GM21367 (cell line): Measurements from ENCODE around the gene GPX5.

Experiments used
- ATAC-seq: cut with Tn5 transposase; IDR thresholded peaks from one replicate; pipeline ENCODE4 v1.9.1; 2021; ENCODE audit not compliant: unreplicated experiment

GPX5 gene

DNA sequence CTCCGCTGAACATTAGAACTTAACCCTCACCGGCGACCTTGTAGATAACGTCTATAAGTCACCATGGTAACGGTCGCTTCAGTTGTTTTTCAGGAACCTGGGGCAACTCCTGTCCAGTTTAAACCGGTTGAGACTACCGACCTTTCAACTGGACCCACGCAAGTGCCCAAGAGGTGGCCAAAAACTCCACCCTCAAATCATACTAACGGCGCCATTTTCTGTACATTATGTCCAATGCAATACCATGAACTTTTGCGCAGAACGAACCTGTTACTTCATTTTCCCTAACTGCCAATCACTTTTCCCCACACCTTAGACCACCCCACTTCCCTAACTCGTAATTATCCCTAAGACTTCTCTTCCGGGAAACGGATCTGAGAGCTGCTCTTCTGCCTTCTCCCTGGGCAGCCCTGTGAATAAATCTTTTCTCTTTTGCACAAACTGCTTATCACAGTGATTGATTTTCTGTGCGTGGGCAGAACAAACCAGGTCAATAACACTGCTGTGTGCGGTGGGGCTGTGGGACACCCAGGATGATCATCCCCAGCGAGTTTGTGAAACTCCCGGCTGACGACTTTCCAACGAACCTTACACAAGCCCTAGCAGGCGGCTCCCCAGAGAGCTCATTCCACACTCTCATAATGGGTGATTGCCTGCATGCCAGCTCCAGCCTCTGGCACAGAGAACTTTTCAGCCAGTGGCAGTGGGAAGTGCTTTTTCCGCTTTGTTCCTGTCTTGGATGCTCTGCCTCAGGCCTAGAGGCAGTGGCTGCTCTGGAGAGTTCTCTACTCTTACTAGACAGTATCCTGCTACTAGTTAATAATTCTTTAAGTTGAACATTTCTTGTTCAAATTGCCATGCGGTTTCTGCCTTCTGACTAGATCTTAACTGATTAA, 28.6 kb downstream of the GPX5 start:
- no peak for ATAC-seq

DNA sequence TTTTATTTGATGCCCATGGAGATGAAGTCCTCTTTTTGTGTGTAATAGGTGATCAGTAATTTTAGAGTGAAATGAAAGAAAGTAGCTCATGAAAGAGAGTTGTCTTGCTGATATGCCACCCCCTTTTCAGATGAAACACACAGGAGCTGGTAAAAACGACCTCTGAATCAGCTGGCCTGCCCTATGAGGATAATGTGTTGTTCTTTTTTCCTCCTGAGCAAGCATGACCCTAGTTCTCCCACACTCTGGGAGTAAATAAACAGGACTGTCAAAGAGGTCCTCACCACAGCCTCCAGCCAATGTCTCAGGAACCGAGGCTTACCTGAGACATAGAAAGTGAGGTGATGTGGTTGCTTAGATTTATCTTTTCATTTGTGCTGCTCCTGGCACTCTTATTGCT, 29.5 kb downstream of the GPX5 start:
- no peak for ATAC-seq

DNA sequence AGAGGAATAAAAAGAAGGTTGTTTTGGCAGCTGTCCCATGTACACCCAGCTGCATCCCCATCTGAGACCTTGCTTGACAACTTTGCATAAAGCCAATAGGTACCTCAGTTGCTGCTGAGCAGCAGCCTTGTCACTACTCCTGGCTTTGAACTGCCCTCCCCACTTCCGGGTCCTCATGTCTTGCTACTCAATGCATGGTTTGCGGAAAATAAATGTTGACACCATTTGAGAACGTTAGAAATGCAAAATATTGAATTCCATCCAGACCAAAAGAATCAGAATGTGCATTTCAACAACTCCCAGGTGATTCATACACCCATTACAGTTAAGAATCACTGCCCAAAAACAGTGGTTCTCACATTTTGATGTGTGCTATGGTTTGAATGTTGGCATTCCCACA, 32.9 kb downstream of the GPX5 start:
- ATAC-seq = no peak

DNA sequence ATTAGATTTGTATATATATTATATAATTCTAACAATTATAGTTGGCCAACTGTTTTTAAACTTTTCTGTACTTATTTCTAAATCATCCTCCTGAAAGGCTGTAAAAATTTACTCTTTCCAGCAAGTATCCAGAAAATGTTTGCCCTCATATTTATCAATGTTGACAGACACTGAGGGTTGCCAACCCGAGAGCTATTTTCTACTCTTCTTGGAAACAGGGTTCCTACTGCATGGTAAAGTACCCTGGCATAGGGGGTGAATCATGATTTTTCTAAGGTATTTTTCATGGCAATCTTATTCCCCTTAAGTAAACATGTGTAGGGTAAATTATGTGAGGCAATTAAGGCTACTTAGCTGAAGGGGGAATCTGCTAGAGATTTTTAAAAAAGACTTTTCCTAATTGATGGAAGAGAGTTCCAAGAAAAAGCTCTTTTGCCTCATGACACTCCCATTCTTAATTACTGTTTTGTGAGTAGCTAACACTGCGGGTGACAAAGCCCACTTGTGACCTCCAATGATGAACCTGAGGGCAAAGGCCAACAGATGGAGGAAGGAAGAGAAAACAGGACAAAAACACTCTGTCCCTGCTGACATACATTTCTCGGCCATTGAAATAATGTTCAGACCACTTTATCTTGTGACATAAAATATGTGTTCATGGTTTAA, 37.9 kb downstream of the GPX5 start:
- ATAC-seq = no peak

DNA sequence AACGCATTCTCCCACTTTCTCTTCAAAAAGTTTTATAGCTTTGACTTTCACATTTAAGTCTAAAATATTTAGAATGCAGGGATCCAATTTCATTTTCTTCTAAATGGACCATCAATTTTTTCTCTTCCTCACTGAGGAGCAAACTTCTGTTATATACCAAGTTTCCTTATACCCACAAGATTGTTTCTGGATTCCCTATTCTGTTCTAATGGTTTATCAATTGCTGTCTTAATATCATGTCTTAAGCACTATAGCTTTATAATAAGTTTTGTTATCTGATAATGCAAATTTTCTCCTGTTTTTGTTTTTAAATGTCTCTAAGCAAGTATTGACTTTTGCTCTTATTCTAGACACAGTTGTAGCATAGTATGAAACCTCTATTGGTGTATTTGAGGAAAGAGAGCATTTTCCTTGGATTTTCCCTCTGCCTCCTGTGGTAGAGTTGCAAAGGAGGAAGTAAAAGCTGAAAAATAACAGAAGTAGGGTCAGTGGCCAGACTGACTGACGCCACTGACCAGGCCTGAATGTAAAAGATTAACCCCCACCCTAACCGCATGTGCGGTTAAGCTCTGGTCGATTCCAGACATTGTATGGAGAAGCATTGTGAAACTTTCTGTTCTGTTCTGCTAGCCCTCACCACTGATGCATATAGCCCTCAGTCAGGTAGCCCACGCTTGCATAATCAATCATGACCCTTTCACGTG, 40.3 kb downstream of the GPX5 start:
- no peak for ATAC-seq

DNA sequence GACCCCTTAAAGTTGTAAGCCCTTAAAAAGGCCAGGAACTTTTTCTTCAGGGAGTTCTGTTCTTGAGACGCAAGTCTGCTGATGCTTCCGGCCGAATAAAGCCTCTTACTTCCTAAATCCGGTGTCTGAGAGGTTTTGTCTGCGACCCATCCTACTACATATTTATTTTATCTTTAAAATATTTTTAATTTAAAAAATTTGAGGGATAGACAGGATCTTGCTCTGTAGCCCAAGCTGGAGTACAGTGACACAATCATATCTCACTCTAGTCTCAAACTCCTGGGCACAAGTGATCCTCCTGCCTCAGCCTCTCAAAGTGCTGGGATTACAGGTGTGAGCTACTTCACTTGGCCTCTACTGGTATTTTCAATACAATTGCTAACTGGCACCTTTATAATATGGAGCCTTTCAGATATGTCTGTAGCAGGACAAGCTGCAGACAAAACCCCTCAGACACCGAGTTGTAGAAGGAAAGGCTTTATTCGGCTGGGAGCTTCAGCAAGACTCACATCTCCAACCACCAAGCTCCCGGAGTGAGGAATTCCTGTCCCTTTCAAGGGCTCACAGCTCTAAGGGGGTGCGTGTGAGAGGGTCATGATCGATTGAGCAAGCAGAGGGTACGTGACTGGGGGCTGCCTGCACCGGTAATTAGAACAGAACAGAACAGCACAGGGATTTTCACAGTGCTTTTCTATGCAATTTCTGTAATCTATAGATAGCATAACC, 41.0 kb downstream of the GPX5 start:
- ATAC-seq = no peak

DNA sequence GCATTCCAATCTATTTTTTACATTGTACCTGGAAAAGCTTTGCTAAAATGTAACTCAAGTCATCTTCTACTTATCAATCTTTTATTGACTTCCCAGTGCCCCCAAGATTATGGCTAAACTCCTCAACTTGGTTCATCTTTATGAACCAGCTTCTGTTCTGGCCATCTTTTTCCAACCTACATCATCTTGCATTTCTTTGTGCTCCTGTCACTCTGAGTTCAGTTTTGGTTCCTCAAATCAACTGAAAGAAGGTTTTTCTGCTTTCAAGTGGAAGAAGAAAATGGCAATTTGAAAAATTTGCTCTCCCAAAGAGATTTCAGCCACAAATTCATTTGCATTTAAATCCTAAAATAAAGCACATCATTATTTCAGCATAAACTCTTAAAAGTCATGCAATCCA, 41.8 kb downstream of the GPX5 start:
- no peak for ATAC-seq

DNA sequence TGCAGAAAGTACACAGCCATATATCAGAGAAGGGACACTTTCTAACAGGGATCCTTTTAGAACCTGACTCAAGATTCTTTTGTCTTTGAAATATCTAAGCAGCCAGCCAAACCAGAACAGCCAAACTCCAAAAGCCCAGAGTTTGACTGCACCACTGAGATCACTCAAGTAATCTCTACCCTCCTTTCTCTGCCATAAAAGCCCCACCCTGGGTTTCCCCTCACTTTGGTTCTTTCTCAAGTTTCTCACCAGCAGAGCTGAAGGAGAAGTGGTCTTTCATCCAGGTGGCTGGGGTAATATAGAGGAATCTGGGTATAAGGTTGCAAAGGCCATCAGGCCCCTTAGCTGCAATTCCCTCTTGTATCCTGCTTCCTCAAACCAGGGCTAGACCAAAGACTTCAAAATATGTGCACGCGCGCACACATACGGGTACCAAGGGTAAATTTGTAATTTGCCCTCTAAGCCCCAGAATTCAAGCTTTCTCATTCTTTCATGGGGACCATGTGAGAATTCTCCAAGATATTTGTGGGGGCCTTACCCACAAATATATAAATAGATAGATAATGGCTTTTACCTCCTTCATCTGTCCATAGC, 42.9 kb downstream of the GPX5 start:
- no peak for ATAC-seq

DNA sequence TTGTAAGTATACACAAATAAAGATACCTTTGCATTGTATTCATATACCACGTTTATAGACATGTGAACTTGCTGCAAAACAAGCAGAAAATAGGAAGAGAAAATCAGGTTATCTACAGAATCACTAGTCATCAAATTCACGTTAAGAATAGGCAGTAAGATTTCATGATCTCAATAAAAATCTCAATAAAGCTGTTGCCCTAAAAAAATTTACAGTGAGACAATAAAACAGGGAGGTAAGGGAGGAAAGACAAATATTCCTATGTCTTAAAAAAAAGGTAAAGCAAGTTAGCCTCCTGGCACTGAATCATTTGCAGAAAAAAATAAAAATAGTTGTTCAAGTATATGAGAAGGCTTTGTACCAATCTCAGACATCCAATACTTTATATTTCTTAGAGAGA, 44.1 kb downstream of the GPX5 start:
- ATAC-seq = no peak

DNA sequence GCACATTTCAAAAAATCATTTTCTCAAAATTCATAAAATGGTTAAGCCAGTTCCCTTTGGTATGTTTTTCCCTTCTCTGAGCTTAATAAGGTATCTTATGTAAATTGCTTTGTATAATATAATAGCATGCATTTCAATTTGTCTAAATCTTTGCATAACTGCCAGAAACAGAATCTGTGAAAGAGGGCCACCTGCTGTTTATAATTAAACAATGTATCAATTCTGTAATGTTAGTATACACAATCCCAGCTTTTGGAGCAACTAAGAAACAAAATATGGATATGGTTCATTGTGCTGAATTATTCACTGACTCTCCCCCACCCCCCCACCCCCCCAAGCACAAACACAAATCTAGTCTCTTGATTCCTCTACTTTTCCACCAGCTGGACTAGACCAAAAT, 54.8 kb downstream of the GPX5 start:
- ATAC-seq = no peak

DNA sequence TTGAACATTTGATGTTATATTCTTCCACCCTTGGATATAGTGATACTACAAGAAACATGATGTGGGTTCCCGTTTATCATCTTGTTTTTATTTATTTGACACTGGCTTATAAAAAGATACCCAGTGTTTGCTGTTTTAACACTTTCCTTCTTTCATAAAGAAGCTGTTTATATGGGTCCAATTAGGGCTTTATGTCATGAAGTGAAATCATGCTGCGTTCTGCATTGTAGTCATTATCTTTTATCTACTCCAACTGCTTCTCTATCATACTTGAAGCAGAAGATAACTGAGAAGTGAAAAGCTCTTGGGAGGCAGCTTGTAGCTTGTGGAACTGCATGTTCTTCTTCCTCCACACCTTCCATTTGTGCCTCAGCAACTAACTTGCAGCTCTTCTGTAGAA, 57.8 kb downstream of the GPX5 start:
- ATAC-seq = no peak
